PC-9 (cell line): ENCODE results near the gene TTC7B. TPM values are rescaled to one million over a fixed set of nuclear protein-coding genes. Genes with fewer than 3 reads are reported as not detected.

Source experiments
- BruUV-seq: library from RNA; stranded (reverse); fragments of 400-500 nt; replicated peaks from 2 replicates; lab custom pipeline; 2021; lab: Mats Ljungman, UMichigan
- CTCF ChIA-PET: fragments of 300-600 bp; sonication (Branson Sonifier 250); formaldehyde crosslinking; loops from one replicate; lab custom pipeline; 2022; ENCODE audit warnings: antibody characterized with exemption; lab: Charles Lee
- POLR2A ChIA-PET: fragments of 300-600 bp; sonication (Branson Sonifier 250); formaldehyde crosslinking; loops from one replicate; lab custom pipeline; 2022; ENCODE audit warnings: antibody characterized with exemption; ENCODE audit not compliant: unreplicated experiment; lab: Charles Lee
- DNase-seq, 2 experiments: peaks; one replicate each; pipeline versions ENCODE4 v3.0.0 to v3.0.0-alpha.2; 2015 to 2022; ENCODE audit warnings: mixed read lengths in 1 of 2
- H2AFZ ChIP-seq: fragments of 200-600 bp; sonication (generic); 2 replicates; pipeline ENCODE4 v1.8.1; 2017; ENCODE audit warnings: antibody characterized with exemption
- H3F3A ChIP-seq: fragments of 200-600 bp; sonication (generic); 2 replicates; pipeline ENCODE4 v1.8.1; 2017; ENCODE audit warnings: antibody characterized with exemption, mild to moderate bottlenecking, low read depth; ENCODE audit not compliant: insufficient read depth
- H3K27ac ChIP-seq: fragments of 200-600 bp; sonication (generic); 2 replicates; pipeline ENCODE4 v1.6.1; 2016; ENCODE audit warnings: mixed run types
- H3K27me3 ChIP-seq: fragments of 200-600 bp; sonication (generic); 2 replicates; pipeline ENCODE4 v1.6.1; 2016; ENCODE audit warnings: low read depth, mixed run types; ENCODE audit not compliant: insufficient read depth
- H3K36me3 ChIP-seq: fragments of 200-600 bp; sonication (generic); 2 replicates; pipeline ENCODE4 v1.6.1; 2016; ENCODE audit warnings: low read depth, mixed run types
- H3K4me1 ChIP-seq: fragments of 200-600 bp; sonication (generic); replicated peaks from 2 replicates; pipeline ENCODE4 v1.6.1; 2016; ENCODE audit warnings: mixed run types; ENCODE audit not compliant: insufficient read depth
- H3K4me2 ChIP-seq: fragments of 200-600 bp; sonication (generic); 2 replicates; pipeline ENCODE4 v1.6.1; 2017; ENCODE audit warnings: mixed run types
- H3K4me3 ChIP-seq: fragments of 200-600 bp; sonication (generic); 2 replicates; pipeline ENCODE4 v1.6.1; 2016; ENCODE audit warnings: mixed run types
- H3K79me2 ChIP-seq: fragments of 200-600 bp; sonication (generic); 2 replicates; pipeline ENCODE4 v1.6.1; 2017; ENCODE audit warnings: low read depth, mixed run types
- H3K9me2 ChIP-seq: fragments of 200-600 bp; sonication (generic); 2 replicates; pipeline ENCODE4 v1.8.1; 2017; ENCODE audit warnings: mild to moderate bottlenecking; ENCODE audit not compliant: insufficient read depth
- H3K9me3 ChIP-seq: fragments of 200-600 bp; sonication (generic); 2 replicates; pipeline ENCODE4 v1.8.1; 2016; ENCODE audit warnings: low read depth; ENCODE audit not compliant: insufficient read depth
- H4K20me1 ChIP-seq: fragments of 200-600 bp; sonication (generic); 2 replicates; pipeline ENCODE4 v1.8.1; 2017; ENCODE audit not compliant: insufficient read depth
- EZH2 ChIP-seq: fragments of 200-600 bp; sonication (generic); IDR thresholded peaks from 2 replicates; pipeline ENCODE4 v1.8.0; 2017; ENCODE audit warnings: antibody characterized with exemption, low read depth
- intact Hi-C: fragments of 100-400 bp; cut with micrococcal nuclease; formaldehyde crosslinking; loops from one replicate; pipeline ENCODE4 v1.10.0; 2022; ENCODE audit not compliant: unreplicated experiment
- total RNA-seq: library from RNA; stranded (reverse); gene quantifications from 2 replicates; pipeline ENCODE4 v1.2.3, GENCODE V29; 2021
- TF ChIP-seq, protein P1 (sequence below): fragments of 200-600 bp; sonication (generic); conservative IDR thresholded peaks from 2 replicates; pipeline ENCODE4 v1.6.1; 2017; ENCODE audit warnings: mixed run types, antibody characterized with exemption, mild to moderate bottlenecking, moderate library complexity

Gene TTC7B
- total RNA-seq, 1 experiment from 2014 or later, result 6.8 TPM

DNA sequence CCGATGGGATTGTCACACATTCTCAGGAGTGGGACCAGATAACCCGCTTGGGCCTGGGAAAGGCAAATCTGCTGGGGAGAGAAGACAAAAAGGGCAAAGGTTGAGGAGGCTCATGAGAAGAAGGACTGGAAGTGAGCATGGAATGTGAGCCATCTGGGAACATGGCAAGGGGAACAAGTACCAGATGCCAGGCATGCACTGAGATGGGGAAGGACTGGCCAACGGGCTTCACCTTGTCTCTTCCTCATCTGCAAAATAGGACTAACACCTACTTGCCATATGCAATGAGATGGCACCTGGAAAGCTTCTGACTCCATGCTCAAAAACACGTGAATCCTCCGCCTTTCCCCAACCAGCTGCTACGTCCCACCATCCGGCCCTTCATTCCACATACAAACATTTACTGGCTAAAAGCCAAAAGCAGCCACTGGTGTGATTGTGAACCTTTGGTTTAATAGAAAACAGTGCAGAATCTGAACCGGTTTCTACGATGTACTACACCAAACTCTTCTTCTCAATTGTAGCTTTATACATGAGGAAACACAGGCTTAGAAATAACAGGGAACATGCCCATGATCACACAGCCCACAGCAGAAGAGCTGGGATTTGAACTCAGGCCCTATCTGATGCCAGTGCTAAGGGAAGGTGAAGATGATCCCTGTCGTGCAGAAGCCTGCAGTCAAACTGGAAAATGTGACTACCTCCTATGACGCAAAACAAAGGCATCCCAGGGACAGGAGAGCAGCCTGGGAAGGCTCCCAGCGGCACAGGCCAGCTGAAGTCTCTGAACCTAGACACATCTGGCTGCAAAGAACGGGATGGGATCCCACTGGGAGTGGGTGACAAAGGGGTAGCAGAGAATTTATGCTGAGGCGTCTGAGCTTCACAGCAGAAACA is 112.1 kb downstream of the TTC7B start:
- no peaks in the 10 kb centered on the region for H3K4me1 ChIP-seq
- TF ChIP-seq, protein P1, sequence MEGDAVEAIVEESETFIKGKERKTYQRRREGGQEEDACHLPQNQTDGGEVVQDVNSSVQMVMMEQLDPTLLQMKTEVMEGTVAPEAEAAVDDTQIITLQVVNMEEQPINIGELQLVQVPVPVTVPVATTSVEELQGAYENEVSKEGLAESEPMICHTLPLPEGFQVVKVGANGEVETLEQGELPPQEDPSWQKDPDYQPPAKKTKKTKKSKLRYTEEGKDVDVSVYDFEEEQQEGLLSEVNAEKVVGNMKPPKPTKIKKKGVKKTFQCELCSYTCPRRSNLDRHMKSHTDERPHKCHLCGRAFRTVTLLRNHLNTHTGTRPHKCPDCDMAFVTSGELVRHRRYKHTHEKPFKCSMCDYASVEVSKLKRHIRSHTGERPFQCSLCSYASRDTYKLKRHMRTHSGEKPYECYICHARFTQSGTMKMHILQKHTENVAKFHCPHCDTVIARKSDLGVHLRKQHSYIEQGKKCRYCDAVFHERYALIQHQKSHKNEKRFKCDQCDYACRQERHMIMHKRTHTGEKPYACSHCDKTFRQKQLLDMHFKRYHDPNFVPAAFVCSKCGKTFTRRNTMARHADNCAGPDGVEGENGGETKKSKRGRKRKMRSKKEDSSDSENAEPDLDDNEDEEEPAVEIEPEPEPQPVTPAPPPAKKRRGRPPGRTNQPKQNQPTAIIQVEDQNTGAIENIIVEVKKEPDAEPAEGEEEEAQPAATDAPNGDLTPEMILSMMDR, result no peak
- no peak for TF ChIP-seq EZH2
- no peaks in the 10 kb centered on the region for H3F3A ChIP-seq
- H2AFZ ChIP-seq, result no peak overlapping the region
- H3K36me3 ChIP-seq, result no peaks in the 10 kb centered on the region
- H3K79me2 ChIP-seq, result no peaks in the 10 kb centered on the region
- no peak overlapping the region for H3K4me3 ChIP-seq
- no peaks in the 10 kb centered on the region for H4K20me1 ChIP-seq
- BruUV-seq, result no TSS peak
- CTCF ChIA-PET, result no interaction called here
- H3K27me3 ChIP-seq, result no peaks in the 10 kb centered on the region
- intact Hi-C loops, result no loop called here
- no peak overlapping the region for H3K27ac ChIP-seq
- POLR2A ChIA-PET, result no interaction called here
- H3K9me2 ChIP-seq, result no peaks in the 10 kb centered on the region
- DNase-seq, result no peak
- H3K9me3 ChIP-seq, result no peaks in the 10 kb centered on the region
- H3K4me2 ChIP-seq, result no peak overlapping the region

DNA sequence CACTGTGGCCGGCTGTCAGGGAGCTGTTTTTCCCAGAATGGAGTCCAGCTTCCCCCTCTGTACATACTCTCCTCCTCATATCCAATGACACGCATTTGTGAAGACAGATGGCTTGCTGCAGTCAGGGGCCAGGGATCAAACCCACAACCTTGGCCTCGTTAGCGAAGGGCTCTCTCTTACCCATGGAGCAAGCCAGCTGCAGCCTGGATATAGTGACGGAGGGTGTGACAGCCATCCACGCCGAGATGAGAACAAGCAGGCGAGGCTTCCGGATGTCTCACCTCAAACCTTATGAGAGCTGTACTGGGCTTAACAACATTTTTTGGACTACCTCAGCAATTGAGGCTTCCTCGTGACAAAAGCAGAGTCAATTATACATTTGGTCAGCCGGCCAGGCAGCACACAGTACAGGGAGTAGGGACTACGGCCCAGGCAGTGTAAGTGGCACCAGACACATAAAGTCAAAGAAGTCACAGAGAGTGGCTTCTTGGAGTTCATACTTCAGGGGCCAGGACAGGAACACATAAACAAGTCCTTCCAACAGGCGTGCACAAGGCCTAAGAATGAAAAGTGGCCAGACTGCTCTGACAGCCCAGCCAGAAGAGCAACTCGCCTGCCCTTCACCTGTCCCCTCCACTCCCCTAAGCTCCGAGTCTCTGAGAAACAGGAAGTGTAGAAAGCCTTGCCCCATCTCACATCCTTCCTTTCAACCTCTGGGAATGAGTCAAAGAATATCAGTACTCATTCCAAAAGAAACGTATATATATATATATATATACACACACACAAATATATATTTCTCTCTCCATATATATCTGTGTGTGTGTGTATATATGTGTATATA is 115.1 kb downstream of the TTC7B start:
- H3K36me3 ChIP-seq, result no peaks in the 10 kb centered on the region
- H3K4me3 ChIP-seq, result no peak overlapping the region
- no peaks in the 10 kb centered on the region for H3K79me2 ChIP-seq
- H3K27ac ChIP-seq, result no peak overlapping the region
- no peaks in the 10 kb centered on the region for H3K9me3 ChIP-seq
- POLR2A ChIA-PET, result no interaction called here
- no peak overlapping the region for H2AFZ ChIP-seq
- H3K4me1 ChIP-seq, result no peaks in the 10 kb centered on the region
- no peaks in the 10 kb centered on the region for H3F3A ChIP-seq
- DNase-seq, result no peak
- H4K20me1 ChIP-seq, result no peaks in the 10 kb centered on the region
- intact Hi-C loops, result no loop called here
- no TSS peak for BruUV-seq
- CTCF ChIA-PET, result interaction anchor here (0.6 kb wide), 1 partner anchor 45 kb away, joined by 3 read pairs; no protein-coding TSS in a partner anchor
- TF ChIP-seq EZH2, result no peak
- TF ChIP-seq, protein P1, result no peak
- H3K9me2 ChIP-seq, result no peaks in the 10 kb centered on the region
- H3K27me3 ChIP-seq, result no peaks in the 10 kb centered on the region
- H3K4me2 ChIP-seq, result no peak overlapping the region

DNA sequence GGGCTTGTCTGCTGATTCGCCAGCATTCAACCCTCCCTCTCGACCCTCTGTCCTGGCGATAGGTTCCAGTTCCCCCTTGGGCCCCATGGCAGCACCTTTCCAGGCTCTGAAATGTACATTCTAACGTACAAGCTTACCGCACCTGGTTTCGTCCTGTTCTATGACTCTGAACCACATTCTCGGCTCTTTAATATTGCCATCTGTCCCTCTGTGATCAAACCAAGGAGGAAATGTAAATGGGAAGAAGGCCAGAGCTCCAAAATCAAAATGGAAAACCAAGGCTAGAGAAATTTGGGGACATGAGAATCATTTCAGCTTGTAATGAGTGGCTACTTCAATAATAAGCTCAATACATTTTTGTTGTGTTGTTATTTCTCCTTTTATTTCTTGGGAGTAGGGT is 117.2 kb downstream of the TTC7B start:
- POLR2A ChIA-PET, result no interaction called here
- intact Hi-C loops, result loop anchor here (10.0 kb wide), 2 partner anchors 94 to 184 kb away; no protein-coding TSS in a partner anchor

More for the DNA sequence above, 117.2 kb downstream of the TTC7B start:
- Histone ChIP-seq H3K36me3 (no peaks in the 10 kb centered on the region), H3K27ac (no peak overlapping the region), H2AFZ (no peak overlapping the region), H3K79me2 (no peaks in the 10 kb centered on the region), H3K9me2 (no peaks in the 10 kb centered on the region), H3K4me2 (no peak overlapping the region), H3F3A (no peaks in the 10 kb centered on the region), H3K4me1 (no peaks in the 10 kb centered on the region), H3K4me3 (no peak overlapping the region), H3K9me3 (no peaks in the 10 kb centered on the region), H4K20me1 (no peaks in the 10 kb centered on the region), H3K27me3 (no peaks in the 10 kb centered on the region)
- no peak for DNase-seq
- CTCF ChIA-PET, result no interaction called here
- TF ChIP-seq, protein P1, result no peak
- no peak for TF ChIP-seq EZH2
- no TSS peak for BruUV-seq
